Right ventricle myocardium superior (tissue), 1 donor: ENCODE data around the gene PCMTD2. TPM values are rescaled to one million over a fixed set of nuclear protein-coding genes. Genes with fewer than 3 reads are reported as not detected.

Experiments used
- ATAC-seq: fragments of 200-7000 bp; cut with Tn5 transposase; one replicate; pipeline ENCODE4 v1.9.1; 2020; ENCODE audit warnings: mild to moderate bottlenecking; ENCODE audit not compliant: poor library complexity
- DNase-seq: peaks from one replicate; pipeline ENCODE4 v3.0.0-alpha.2; 2020
- intact Hi-C: fragments of 100-400 bp; cut with DNase I; formaldehyde crosslinking; loops from one replicate; pipeline ENCODE4 v1.11.2; 2022
- total RNA-seq: library from RNA; stranded (reverse); fragmentation: NEBNext Ultra II Directional; extraction: Animal tissue kit (Norgen Biotek cat#: 25700); gene quantifications from one replicate; pipeline ENCODE4 v1.2.1, GENCODE V29; 2021
- donor health status: DM: no; HTN: yes; CAD: no; lungs with severe emphysema.

Gene PCMTD2
- total RNA-seq, 1 donor from 2014 or later = 81.9 TPM

- DNase-seq (no peak), ATAC-seq (no peak)
- intact Hi-C loops = no loop called here
These were observed 32.6 kb upstream of the PCMTD2 start for GRCh38 chr20:64222851-64223525.

GRCh38 chr20:64223526-64224067, 32.0 kb upstream of the PCMTD2 start:
- DNase-seq = peak; percentile 63
- intact Hi-C loops = no loop called here

GRCh38 chr20:64224351-64225170, 31.0 kb upstream of the PCMTD2 start:
- no peak for DNase-seq
- ATAC-seq = peak; percentile 72
- intact Hi-C loops = no loop called here

More at GRCh38 chr20:64223526-64224067, 32.0 kb upstream of the PCMTD2 start:
- peak; percentile 73 for ATAC-seq

- intact Hi-C loops = no loop called here
- no peak for DNase-seq
- no peak for ATAC-seq
These were observed 30.4 kb upstream of the PCMTD2 start for GRCh38 chr20:64225171-64225595.

GRCh38 chr20:64225828-64226598, 29.5 kb upstream of the PCMTD2 start:
- no peak for ATAC-seq
- intact Hi-C loops = no loop called here
- DNase-seq = peak; percentile 10

- intact Hi-C loops = no loop called here
- DNase-seq (peak; percentile 33), ATAC-seq (no peak)
These were observed 28.6 kb upstream of the PCMTD2 start for GRCh38 chr20:64226686-64227580.

GRCh38 chr20:64228086-64228653, 27.4 kb upstream of the PCMTD2 start:
- intact Hi-C loops = no loop called here
- peak; percentile 11 for DNase-seq
- no peak for ATAC-seq

- DNase-seq = peak; percentile 8
- no peak for ATAC-seq
- intact Hi-C loops = no loop called here
These were observed 26.6 kb upstream of the PCMTD2 start for GRCh38 chr20:64228751-64229506.

GRCh38 chr20:64229507-64230061, 26.0 kb upstream of the PCMTD2 start:
- intact Hi-C loops = no loop called here
- ATAC-seq (no peak), DNase-seq (peak; percentile 10)

- intact Hi-C loops = no loop called here
- DNase-seq (peak; percentile 22), ATAC-seq (no peak)
These were observed 24.9 kb upstream of the PCMTD2 start for GRCh38 chr20:64230461-64231145.

- intact Hi-C loops = no loop called here
- ATAC-seq = no peak
- DNase-seq = peak; percentile 25
These were observed 23.7 kb upstream of the PCMTD2 start for GRCh38 chr20:64231621-64232550.

GRCh38 chr20:64232794-64233193, 22.8 kb upstream of the PCMTD2 start:
- ATAC-seq (peak; percentile 59), DNase-seq (peak; percentile 53)
- intact Hi-C loops = no loop called here

GRCh38 chr20:64233725-64234124, 21.8 kb upstream of the PCMTD2 start:
- intact Hi-C loops = no loop called here
- DNase-seq = peak; percentile 86
- peak; percentile 94 for ATAC-seq

GRCh38 chr20:64234291-64234791, 21.2 kb upstream of the PCMTD2 start:
- intact Hi-C loops = no loop called here
- ATAC-seq (no peak), DNase-seq (peak; percentile 26)
